K562 (cell line): Measurements from ENCODE around the gene NF1. TPM values are rescaled to one million over a fixed set of nuclear protein-coding genes. Genes with fewer than 3 reads are reported as not detected.

Source experiments
- ATAC-seq: fragments of 200-7000 bp; cut with Tn5 transposase; 3 replicates; pipeline ENCODE4 v1.9.1; 2020; ENCODE audit warnings: moderate library complexity
- BruUV-seq: library from RNA; stranded (reverse); fragments of 400-500 nt; replicated peaks from 2 replicates; lab custom pipeline; 2021; lab: Mats Ljungman, UMichigan
- CTCF ChIA-PET: fragments of 300-600 bp; formaldehyde crosslinking; extraction: SDS; loops from one replicate; lab custom pipeline; 2021; ENCODE audit warnings: low intra/inter-chr PET ratio; lab: Yijun Ruan, JAX
- POLR2A ChIA-PET: fragments of 300-600, 350-650 bp; sonication (Branson Sonifier 250); formaldehyde crosslinking; extraction: SDS; loops from one replicate; lab custom pipeline; 2021; ENCODE audit warnings: antibody characterized with exemption, inconsistent platforms; lab: Yijun Ruan, JAX
- DNase-seq, 4 experiments: peaks; one replicate each; pipeline versions ENCODE4 v3.0.0 to v3.0.0-alpha.2; 2011 to 2018; ENCODE audit warnings: low spot score in 3 of 4, mixed read lengths in 3 of 4; ENCODE audit errors: extremely low read depth in 1 of 4
- FAIRE-seq: peaks from 2 replicates; lab custom pipeline; 2011; peaks lifted over from hg19 to GRCh38; lab: Jason Lieb, UNC
- H2AFZ ChIP-seq: 2 replicates; pipeline ENCODE4 v1.6.0; 2011; ENCODE audit warnings: low read depth, low read length, control low read depth, inconsistent platforms
- H3K27ac ChIP-seq: fragments of 200-600 bp; 3 replicates; pipeline ENCODE4 v1.8.0; 2011; ENCODE audit warnings: low read depth, mild to moderate bottlenecking, control low read depth, inconsistent platforms, low read length, moderate library complexity, mixed read lengths; ENCODE audit errors: extremely low read depth
- H3K27me3 ChIP-seq, 2 experiments: fragments of 300-600 bp in 1 of 2; 2 replicates in 1 of 2; 3 replicates in 1 of 2; pipeline versions ENCODE4 v1.6.0 to v1.8.0; 2011; ENCODE audit warnings: inconsistent platforms in 2 of 2, low read length in 2 of 2, mild to moderate bottlenecking in 1 of 2, mixed read lengths in 1 of 2, moderate library complexity in 1 of 2; ENCODE audit not compliant: control insufficient read depth in 2 of 2, insufficient read depth in 2 of 2
- H3K36me3 ChIP-seq: fragments of 300-600 bp; 3 replicates; pipeline ENCODE4 v1.8.0; 2011; ENCODE audit warnings: mild to moderate bottlenecking, low read length, inconsistent platforms; ENCODE audit not compliant: control insufficient read depth, insufficient read depth
- H3K4me1 ChIP-seq, 2 experiments: fragments of 200-600 bp in 1 of 2; replicated peaks in 1 of 2; 2 replicates in 1 of 2; 3 replicates in 1 of 2; pipeline versions ENCODE4 v1.5.1 to v1.8.0; 2011; ENCODE audit warnings: inconsistent platforms in 2 of 2, low read length in 2 of 2, mild to moderate bottlenecking in 1 of 2, mixed read lengths in 1 of 2, moderate library complexity in 1 of 2; ENCODE audit not compliant: control insufficient read depth in 2 of 2, insufficient read depth in 2 of 2
- H3K4me2 ChIP-seq: 2 replicates; pipeline ENCODE4 v1.6.1; 2011; ENCODE audit warnings: low read length, control low read depth, inconsistent platforms, mixed read lengths; ENCODE audit not compliant: insufficient read depth
- H3K4me3 ChIP-seq: fragments of 200-600 bp; sonication (generic), shearing (Covaris generic); 2 replicates; pipeline ENCODE4 v1.5.1; 2016; ENCODE audit warnings: control low read depth, inconsistent platforms
- H3K79me2 ChIP-seq: fragments of 200-600 bp; 3 replicates; pipeline ENCODE4 v1.8.0; 2011; ENCODE audit warnings: low read length, inconsistent platforms; ENCODE audit not compliant: control insufficient read depth, insufficient read depth
- H3K9ac ChIP-seq, 2 experiments: 2 replicates each; pipeline versions ENCODE4 v1.6.0 to v1.6.1; 2011; ENCODE audit warnings: low read depth in 2 of 2, low read length in 2 of 2, control low read depth in 1 of 2, inconsistent platforms in 1 of 2, mild to moderate bottlenecking in 1 of 2, mixed read lengths in 1 of 2; ENCODE audit not compliant: insufficient read depth in 1 of 2
- H3K9me1 ChIP-seq: one replicate; pipeline ENCODE4 v1.6.0; 2011; ENCODE audit warnings: inconsistent platforms, mild to moderate bottlenecking, low read length, moderate library complexity; ENCODE audit not compliant: control insufficient read depth, insufficient read depth
- H3K9me3 ChIP-seq: replicated peaks from 2 replicates; pipeline ENCODE4 v1.5.1; 2011; ENCODE audit warnings: low read depth, low read length, inconsistent platforms; ENCODE audit not compliant: control insufficient read depth, insufficient read depth
- H4K20me1 ChIP-seq: replicated peaks from 2 replicates; pipeline ENCODE4 v1.6.1; 2011; ENCODE audit warnings: low read length, inconsistent platforms, mixed read lengths; ENCODE audit not compliant: control insufficient read depth, insufficient read depth
- CXXC5 ChIP-seq: fragments of 250-450 bp; sonication (Bioruptor Pico); IDR thresholded peaks from 2 replicates; pipeline ENCODE4 v1.8.0; 2022; ENCODE audit warnings: inconsistent platforms, mild to moderate bottlenecking, moderate library complexity
- E2F3 ChIP-seq: fragments of 250-450 bp; sonication (Bioruptor Pico); IDR thresholded peaks from 2 replicates; pipeline ENCODE4 v1.4.0; 2020; ENCODE audit warnings: mild to moderate bottlenecking
- NEUROD1 ChIP-seq: fragments of 150-350 bp; IDR thresholded peaks from 2 replicates; pipeline ENCODE4 v1.6.1; 2014; ENCODE audit warnings: borderline replicate concordance, low read length, low read depth; ENCODE audit not compliant: partially characterized antibody
- TEAD2 ChIP-seq: fragments of 450-650 bp; IDR thresholded peaks from 2 replicates; pipeline ENCODE4 v1.6.1; 2016; ENCODE audit warnings: missing genetic modification characterization, control low read depth, missing compliant biosample characterization
- ZNF395 ChIP-seq: fragments of 200-800 bp; sonication (Bioruptor generic); IDR thresholded peaks from 2 replicates; pipeline ENCODE4 v1.6.1; 2017; ENCODE audit warnings: missing genetic modification characterization, missing compliant biosample characterization
- WGBS: fragments of 100-300 bp; shearing (Covaris generic); methylation state at CpG from one replicate; pipeline ENCODE4 v1.1.6; 2016; ENCODE audit warnings: low coverage, mixed read lengths; ENCODE audit not compliant: insufficient coverage; ENCODE audit errors: missing lambda C conversion rate; 5-methylcytosine and 5-hydroxymethylcytosine counted together
- in situ Hi-C: fragments of 300-500 bp; cut with MboI; formaldehyde crosslinking; loops from 4 replicates; pipeline ENCODE4 v1.15.0; 2018; ENCODE audit warnings: inconsistent platforms, mixed read lengths
- intact Hi-C: fragments of 100-400 bp; cut with micrococcal nuclease; formaldehyde crosslinking; loops from 2 replicates; pipeline ENCODE4 v1.14.2; 2022
- polyA plus RNA-seq, 8 experiments: library from polyadenylated mRNA; depleted of rRNA in 4 of 8; stranded (reverse) in 5 of 8; unstranded in 3 of 8; fragments of >200 nt; fragmentation: Nextera tagmentation in 2 of 8; fragmentation: Illumina TruSeq in 1 of 8; extraction: Ambion mirVana in 2 of 8; extraction: Trizol in 1 of 8; gene quantifications; 2 replicates each; pipeline versions ENCODE4 v1.2.1 to v1.2.3, GENCODE V29; 2011 to 2014; ENCODE audit warnings: inconsistent platforms in 1 of 8, missing spikeins in 1 of 8
- total RNA-seq, 7 experiments: library from RNA; depleted of rRNA in 6 of 7; stranded (reverse); fragments of >200 nt in 6 of 7; fragmentation: Illumina TruSeq in 2 of 7; extraction: Trizol in 2 of 7; gene quantifications; 2 replicates each; pipeline versions ENCODE4 v1.2.1 to v1.2.3, GENCODE V29; 2011 to 2021; ENCODE audit warnings: low replicate concordance in 1 of 7
- TF ChIP-seq, protein P1 (sequence below): sonication (generic); formaldehyde crosslinking; IDR thresholded peaks from 2 replicates; pipeline ENCODE4 v1.8.1; 2023; ENCODE audit warnings: mild to moderate bottlenecking, missing genetic modification reagents

The NF1 gene
- total and polyA plus RNA-seq, 9 of the 15 experiments (the other 6 are each of a cell fraction or from before 2014, with no cell fraction given) = 3.4 to 41.9 (median 24.3) TPM

DNA sequence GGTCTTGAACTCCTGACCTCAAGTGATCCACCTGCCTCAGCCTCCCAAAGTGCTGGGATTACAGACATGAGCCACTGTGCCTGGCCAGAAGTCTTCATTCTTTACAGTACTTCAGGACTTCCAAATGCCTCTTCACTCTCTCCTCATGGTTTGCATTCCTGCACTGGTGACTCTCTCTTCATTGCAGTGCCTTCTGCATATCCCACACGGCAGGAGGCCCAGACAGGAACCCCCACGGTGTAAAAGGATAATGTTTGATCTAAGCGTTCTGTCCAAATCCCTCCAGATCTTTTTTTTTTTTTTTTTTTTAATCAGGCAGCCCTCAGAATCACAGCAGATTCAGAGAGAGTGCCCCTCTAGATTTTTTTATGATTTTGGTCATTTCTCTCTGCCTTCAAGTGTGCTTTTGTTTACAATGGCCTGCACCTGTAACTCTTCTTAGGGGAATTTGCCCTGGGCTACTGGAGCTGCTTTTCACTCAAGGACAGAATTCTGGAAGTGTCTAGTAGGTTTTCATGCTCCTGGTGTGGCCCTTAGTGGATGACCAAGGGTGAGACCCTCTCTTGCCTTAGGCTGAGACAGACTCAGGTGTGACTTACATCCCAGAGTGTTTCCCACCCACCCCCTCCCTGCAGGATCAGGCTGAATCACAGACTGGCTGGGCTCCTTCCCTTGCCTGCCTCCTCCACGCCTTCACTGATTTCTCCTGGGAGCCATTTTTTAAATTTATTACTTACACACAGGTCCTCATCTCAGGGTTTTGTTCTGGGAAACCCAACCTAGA is 19.8 kb upstream of the NF1 start:
- no peaks in the 10 kb centered on the region for H3K79me2 ChIP-seq
- no peak overlapping the region for H3K27ac ChIP-seq
- FAIRE-seq = no peak
- H3K36me3 ChIP-seq = no peaks in the 10 kb centered on the region
- H3K9me3 ChIP-seq = no peaks in the 10 kb centered on the region
- TF ChIP-seq CXXC5 (no peak), ZNF395 (CRISPR knock-in tag) (no peak), TEAD2 (tag) (no peak), NEUROD1 (no peak), E2F3 (CRISPR knock-in tag) (no peak)
- TF ChIP-seq, protein P1, sequence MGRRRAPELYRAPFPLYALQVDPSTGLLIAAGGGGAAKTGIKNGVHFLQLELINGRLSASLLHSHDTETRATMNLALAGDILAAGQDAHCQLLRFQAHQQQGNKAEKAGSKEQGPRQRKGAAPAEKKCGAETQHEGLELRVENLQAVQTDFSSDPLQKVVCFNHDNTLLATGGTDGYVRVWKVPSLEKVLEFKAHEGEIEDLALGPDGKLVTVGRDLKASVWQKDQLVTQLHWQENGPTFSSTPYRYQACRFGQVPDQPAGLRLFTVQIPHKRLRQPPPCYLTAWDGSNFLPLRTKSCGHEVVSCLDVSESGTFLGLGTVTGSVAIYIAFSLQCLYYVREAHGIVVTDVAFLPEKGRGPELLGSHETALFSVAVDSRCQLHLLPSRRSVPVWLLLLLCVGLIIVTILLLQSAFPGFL (CRISPR knock-in tag) = no peak
- in situ Hi-C loops (no loop called here), intact Hi-C loops (no loop called here)
- no peaks in the 10 kb centered on the region for H4K20me1 ChIP-seq
- no TSS peak for BruUV-seq
- ATAC-seq = no peak
- no peak overlapping the region for H3K4me3 ChIP-seq
- POLR2A ChIA-PET = no interaction called here
- H3K4me2 ChIP-seq = no peak overlapping the region
- H3K4me1 ChIP-seq = peaks cover 0 to 6% of the 10 kb centered on the region in 2 experiments; a peak in 2 of 5 replicates
- DNase-seq = no peak
- CTCF ChIA-PET = no interaction called here
- H2AFZ ChIP-seq = no peak overlapping the region
- 16% methylated on average over 4 of the region's 4 CpGs for WGBS
- H3K9ac ChIP-seq = peak overlapping the region in 1 of 2 experiments; percentile 23; a peak in 1 of 4 replicates
- H3K27me3 ChIP-seq = no peaks in the 10 kb centered on the region; a peak in 1 of 5 replicates
- no peaks in the 10 kb centered on the region for H3K9me1 ChIP-seq
